Upper lobe of left lung (tissue), 4 donors: ENCODE data around the gene SUPT3H.

ENCODE experiments used
- EP300 ChIP-seq, 4 donors: sonication (generic); formaldehyde crosslinking; IDR thresholded peaks; one replicate each; pipeline ENCODE4 v1.5.1; 2017; ENCODE audit warnings: antibody characterized with exemption in 4 of 4, control low read depth in 2 of 4
- POLR2AphosphoS5 ChIP-seq, 2 donors: sonication (generic); formaldehyde crosslinking; IDR thresholded peaks; one replicate each; pipeline ENCODE4 v1.5.1; 2017; ENCODE audit warnings: antibody characterized with exemption in 2 of 2
- TF ChIP-seq, protein P1 (sequence below), 6 experiments: fragments of 450-650 bp in 4 of 6; fragments of 200-600 bp in 2 of 6; sonication (generic) in 2 of 6; IDR thresholded peaks; one replicate each; pipeline ENCODE4 v1.5.1; 2016 to 2019; ENCODE audit warnings: antibody characterized with exemption in 6 of 6

DNA sequence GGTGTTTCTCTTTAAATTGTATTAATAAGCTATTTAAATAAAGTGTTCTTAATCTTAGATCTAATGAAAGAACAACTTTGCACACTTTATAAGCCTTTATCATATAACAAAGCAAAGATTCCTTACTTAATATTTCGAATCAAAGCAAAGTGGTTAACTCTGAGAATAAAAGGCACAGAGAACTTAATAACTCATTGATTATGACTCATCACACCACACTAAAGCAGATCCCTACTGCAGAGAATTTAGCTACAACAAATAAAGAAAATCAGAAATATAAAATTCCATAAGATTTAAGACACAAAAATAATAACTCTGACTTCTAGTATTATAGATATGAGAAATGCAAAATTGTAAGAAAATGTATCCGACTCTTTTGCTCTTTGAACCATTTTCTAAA lies 185.2 kb downstream of the SUPT3H start:
- no peak for TF ChIP-seq POLR2AphosphoS5 (IDR thresholded peaks at IDR 0.05)
- TF ChIP-seq, protein P1, sequence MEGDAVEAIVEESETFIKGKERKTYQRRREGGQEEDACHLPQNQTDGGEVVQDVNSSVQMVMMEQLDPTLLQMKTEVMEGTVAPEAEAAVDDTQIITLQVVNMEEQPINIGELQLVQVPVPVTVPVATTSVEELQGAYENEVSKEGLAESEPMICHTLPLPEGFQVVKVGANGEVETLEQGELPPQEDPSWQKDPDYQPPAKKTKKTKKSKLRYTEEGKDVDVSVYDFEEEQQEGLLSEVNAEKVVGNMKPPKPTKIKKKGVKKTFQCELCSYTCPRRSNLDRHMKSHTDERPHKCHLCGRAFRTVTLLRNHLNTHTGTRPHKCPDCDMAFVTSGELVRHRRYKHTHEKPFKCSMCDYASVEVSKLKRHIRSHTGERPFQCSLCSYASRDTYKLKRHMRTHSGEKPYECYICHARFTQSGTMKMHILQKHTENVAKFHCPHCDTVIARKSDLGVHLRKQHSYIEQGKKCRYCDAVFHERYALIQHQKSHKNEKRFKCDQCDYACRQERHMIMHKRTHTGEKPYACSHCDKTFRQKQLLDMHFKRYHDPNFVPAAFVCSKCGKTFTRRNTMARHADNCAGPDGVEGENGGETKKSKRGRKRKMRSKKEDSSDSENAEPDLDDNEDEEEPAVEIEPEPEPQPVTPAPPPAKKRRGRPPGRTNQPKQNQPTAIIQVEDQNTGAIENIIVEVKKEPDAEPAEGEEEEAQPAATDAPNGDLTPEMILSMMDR (IDR thresholded peaks at IDR 0.05), result no peak
- no peak for TF ChIP-seq EP300 (IDR thresholded peaks at IDR 0.05)
